Neutrophil (primary cell): ENCODE data around the gene BZW2.

Source experiments
- H3K27ac ChIP-seq: fragments of 200-600 bp; sonication (generic); 2 replicates; pipeline ENCODE4 v1.5.1; 2016; ENCODE audit warnings: mild to moderate bottlenecking, moderate library complexity
- H3K27me3 ChIP-seq: fragments of 200-600 bp; sonication (generic); 2 replicates; pipeline ENCODE4 v1.6.0; 2016; ENCODE audit warnings: mild to moderate bottlenecking
- H3K36me3 ChIP-seq: fragments of 200-600 bp; sonication (generic); 2 replicates; pipeline ENCODE4 v1.5.1; 2017
- H3K4me1 ChIP-seq, 2 experiments: fragments of 200-600 bp in 1 of 2; sonication (generic) in 1 of 2; 1 replicate in 1 of 2; 2 replicates in 1 of 2; pipeline versions ENCODE4 v1.5.1 to v1.6.1; 2013 to 2016; ENCODE audit warnings: low read depth in 1 of 2, low read length in 1 of 2, mild to moderate bottlenecking in 1 of 2, moderate library complexity in 1 of 2; ENCODE audit not compliant: control insufficient read depth in 1 of 2, insufficient read depth in 1 of 2
- H3K4me3 ChIP-seq, 2 experiments: fragments of 200-600 bp in 1 of 2; sonication (generic) in 1 of 2; 1 replicate in 1 of 2; 2 replicates in 1 of 2; pipeline ENCODE4 v1.5.1; 2013 to 2016; ENCODE audit warnings: low read depth in 1 of 2, low read length in 1 of 2, mild to moderate bottlenecking in 1 of 2, moderate library complexity in 1 of 2
- H3K9me3 ChIP-seq: fragments of 200-600 bp; sonication (generic); 2 replicates; pipeline ENCODE4 v1.5.1; 2016
- TF ChIP-seq, protein P1 (sequence below): fragments of 200-600 bp; sonication (generic); IDR thresholded peaks from 2 replicates; pipeline ENCODE4 v1.5.1; 2016; ENCODE audit warnings: antibody characterized with exemption

The BZW2 gene

DNA sequence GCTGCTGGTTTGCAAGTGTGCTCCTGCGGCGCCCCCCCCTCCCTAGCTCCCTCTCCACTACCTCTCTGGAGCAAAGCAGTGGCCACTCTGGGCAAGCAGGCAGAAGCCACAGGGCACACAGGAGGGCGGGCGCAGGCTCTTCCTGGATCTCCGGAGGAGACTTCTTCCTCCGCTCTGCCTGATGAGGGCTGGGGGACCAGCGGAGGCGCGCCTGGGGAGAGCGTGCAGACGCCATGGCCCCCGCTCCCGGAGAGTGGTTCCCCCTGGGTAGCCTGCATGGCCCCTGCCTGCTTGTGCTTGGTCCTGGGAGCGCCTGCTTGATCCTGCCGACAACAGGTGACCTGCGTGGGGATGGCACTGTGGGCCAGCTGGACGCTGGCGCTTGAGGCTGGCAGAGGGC is 29.4 kb upstream of the BZW2 start:
- TF ChIP-seq, protein P1, sequence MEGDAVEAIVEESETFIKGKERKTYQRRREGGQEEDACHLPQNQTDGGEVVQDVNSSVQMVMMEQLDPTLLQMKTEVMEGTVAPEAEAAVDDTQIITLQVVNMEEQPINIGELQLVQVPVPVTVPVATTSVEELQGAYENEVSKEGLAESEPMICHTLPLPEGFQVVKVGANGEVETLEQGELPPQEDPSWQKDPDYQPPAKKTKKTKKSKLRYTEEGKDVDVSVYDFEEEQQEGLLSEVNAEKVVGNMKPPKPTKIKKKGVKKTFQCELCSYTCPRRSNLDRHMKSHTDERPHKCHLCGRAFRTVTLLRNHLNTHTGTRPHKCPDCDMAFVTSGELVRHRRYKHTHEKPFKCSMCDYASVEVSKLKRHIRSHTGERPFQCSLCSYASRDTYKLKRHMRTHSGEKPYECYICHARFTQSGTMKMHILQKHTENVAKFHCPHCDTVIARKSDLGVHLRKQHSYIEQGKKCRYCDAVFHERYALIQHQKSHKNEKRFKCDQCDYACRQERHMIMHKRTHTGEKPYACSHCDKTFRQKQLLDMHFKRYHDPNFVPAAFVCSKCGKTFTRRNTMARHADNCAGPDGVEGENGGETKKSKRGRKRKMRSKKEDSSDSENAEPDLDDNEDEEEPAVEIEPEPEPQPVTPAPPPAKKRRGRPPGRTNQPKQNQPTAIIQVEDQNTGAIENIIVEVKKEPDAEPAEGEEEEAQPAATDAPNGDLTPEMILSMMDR = no peak
- Histone ChIP-seq H3K27me3 (no peaks in the 10 kb centered on the region), H3K4me1 (peaks cover 8 to 22% of the 10 kb centered on the region in 2 experiments)

DNA sequence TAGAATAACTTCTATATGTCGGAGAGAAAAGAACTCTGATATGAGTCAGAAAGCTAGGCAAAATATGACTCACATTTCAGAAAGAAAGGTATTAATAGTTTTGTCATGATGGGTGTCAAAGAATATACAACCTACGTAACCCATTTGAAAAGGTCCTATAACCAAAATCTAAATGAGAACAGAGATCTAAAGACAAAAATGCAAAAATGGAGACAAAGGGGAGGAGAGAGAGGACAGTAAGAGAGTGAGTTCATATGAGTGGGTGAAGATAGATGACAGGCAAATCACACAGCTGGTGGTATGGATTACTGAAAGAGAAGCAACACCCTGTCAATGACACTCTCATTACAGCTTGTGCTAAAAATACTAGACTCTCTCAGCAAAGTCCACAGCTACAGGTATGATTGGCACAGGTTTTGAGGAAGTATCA is 26.0 kb upstream of the BZW2 start:
- H3K9me3 ChIP-seq = no peaks in the 10 kb centered on the region
- peaks cover 16% of the 10 kb centered on the region for H3K36me3 ChIP-seq
- TF ChIP-seq, protein P1 = no peak
- H3K4me3 ChIP-seq = no peak overlapping the region
- peaks cover 0 to 8% of the 10 kb centered on the region in 2 experiments for H3K4me1 ChIP-seq
- H3K27ac ChIP-seq = no peak overlapping the region
- no peaks in the 10 kb centered on the region for H3K27me3 ChIP-seq

More for the DNA sequence above, 29.4 kb upstream of the BZW2 start:
- Histone ChIP-seq H3K36me3 (peaks cover 5% of the 10 kb centered on the region), H3K9me3 (no peaks in the 10 kb centered on the region), H3K27ac (no peak overlapping the region), H3K4me3 (no peak overlapping the region)

DNA sequence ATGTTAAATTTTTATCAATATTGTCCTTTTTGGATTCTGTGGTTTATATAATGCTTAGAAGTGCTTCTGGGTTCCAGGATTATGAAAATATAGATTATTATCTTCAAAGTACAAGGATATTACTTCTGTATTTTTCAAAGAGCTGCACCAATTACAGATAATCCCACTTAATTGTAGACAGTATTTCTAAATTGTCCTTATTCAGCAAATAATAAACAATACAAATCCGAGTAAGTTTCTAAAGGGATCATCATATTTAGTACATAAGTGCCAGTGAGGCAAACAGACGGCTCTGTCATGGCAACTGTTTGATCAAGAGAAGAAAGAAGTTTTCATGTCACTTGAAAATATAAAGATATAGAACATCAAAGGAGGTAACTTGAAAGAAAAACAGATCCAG is 19.6 kb upstream of the BZW2 start:
- Histone ChIP-seq H3K36me3 (peaks cover 14% of the 10 kb centered on the region), H3K4me1 (peaks cover 0 to 8% of the 10 kb centered on the region in 2 experiments), H3K4me3 (no peak overlapping the region), H3K9me3 (no peaks in the 10 kb centered on the region), H3K27ac (no peak overlapping the region), H3K27me3 (no peaks in the 10 kb centered on the region)
- TF ChIP-seq, protein P1 = no peak

DNA sequence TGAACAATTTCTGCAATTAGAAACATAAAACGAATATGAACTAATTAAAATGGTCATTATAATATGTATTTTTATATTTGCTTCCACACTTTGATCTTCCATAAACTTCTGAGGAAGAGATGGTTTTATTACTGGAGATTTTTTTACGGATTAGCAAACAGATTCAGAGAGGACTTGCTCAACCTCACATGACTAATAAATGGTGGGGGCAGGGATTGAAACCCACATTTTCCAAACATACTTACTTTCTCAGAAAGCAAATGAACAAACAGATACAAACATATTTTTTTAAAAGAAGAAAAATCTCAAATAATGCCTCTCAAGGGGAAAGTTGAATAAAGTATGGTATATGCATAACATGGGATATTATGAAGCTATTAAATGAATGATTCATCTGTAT is 18.7 kb upstream of the BZW2 start:
- Histone ChIP-seq H3K36me3 (peaks cover 14% of the 10 kb centered on the region), H3K4me1 (peaks cover 0 to under 1% of the 10 kb centered on the region in 2 experiments), H3K4me3 (no peak overlapping the region), H3K27ac (no peak overlapping the region), H3K9me3 (no peaks in the 10 kb centered on the region), H3K27me3 (no peaks in the 10 kb centered on the region)
- TF ChIP-seq, protein P1 = no peak

DNA sequence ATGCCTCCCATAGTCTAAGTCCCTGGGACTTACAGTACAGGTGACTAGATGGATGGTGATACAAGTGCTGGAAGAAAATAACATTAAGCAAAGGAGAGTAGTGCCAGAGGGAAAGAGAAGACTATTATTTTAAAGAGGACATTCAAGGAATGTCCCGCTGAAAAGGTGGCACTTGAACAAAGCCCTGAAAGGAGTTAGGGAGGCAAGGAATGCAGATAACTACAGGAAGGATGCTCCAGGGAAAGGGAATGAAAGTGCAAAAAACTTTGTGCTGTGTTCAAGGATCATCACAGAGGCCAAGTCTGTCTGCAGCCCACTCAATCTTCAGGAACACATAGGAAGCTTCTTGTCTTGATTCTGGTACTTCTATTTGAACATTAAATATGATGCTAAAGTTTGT is 15.3 kb upstream of the BZW2 start:
- TF ChIP-seq, protein P1 = no peak
- H3K4me3 ChIP-seq = no peak overlapping the region

More for the DNA sequence above, 15.3 kb upstream of the BZW2 start:
- no peak overlapping the region for H3K27ac ChIP-seq
- peaks cover 3% of the 10 kb centered on the region for H3K36me3 ChIP-seq
- H3K4me1 ChIP-seq = peaks cover 13 to 18% of the 10 kb centered on the region in 2 experiments
- no peaks in the 10 kb centered on the region for H3K27me3 ChIP-seq
- H3K9me3 ChIP-seq = no peaks in the 10 kb centered on the region
